Measurements from ENCODE around the gene COG1. TPM values are rescaled to one million over a fixed set of nuclear protein-coding genes. Genes with fewer than 3 reads are reported as not detected.

COG1 gene
- total RNA-seq, 1 experiment from 2014 or later, result 26.5 TPM

DNA sequence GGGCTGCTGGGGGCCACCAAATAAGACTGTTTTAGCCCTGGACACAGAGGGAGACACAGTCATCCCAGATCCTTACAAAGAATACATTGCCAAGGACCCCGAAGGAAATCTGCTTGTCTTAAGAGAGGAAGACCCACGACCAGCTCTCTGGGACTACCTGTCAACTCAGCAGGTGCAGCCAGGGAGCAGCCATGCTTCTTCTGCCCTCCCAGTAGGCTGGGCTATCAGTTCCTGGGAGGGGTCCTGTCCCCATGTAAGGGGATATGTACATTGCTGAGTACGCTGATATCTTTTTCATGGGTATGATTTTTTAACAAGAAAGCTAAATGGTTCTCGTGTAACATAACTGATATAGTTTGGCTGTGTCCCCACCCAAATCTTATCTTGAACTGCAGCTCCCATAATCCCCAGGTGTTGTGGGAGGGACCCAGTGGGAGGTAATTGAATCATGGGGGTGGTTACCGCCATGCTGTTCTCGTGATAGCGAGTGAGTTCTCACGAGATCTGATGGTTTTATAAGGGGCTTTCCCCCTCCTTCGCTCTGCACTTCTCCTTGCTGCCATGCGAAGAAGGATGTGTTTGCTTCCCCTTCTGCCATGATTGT, 16.8 kb upstream of the COG1 start:
- H3K56ac ChIP-seq (ENCODE audit: insufficient read length, low read depth, low read length), result no peak overlapping the region
- H2BK20ac ChIP-seq (ENCODE audit: low read depth, low read length, poor library complexity, severe bottlenecking), result no peak overlapping the region
- Mint-ChIP-seq H3K4me1 (peaks cover 9 to 12% of the 10 kb centered on the region in 2 experiments), H3K27me3 (ENCODE audit: low read depth) (no peaks in the 10 kb centered on the region), H3K27ac (no peak overlapping the region), H3K4me3 (no peak overlapping the region), H3K9me3 (no peaks in the 10 kb centered on the region), H3K36me3 (ENCODE audit: insufficient read depth in 1 of 3, low read depth in 3 of 3) (peaks cover 3 to 4% (median 3%) of the 10 kb centered on the region in 3 experiments; a peak in 4 of 7 replicates)
- H2AK5ac ChIP-seq (ENCODE audit: insufficient read length, low read length), result no peak overlapping the region
- H4K8ac ChIP-seq (replicated peaks; ENCODE audit: insufficient read length, low read depth, low read length), result no peak overlapping the region
- H2BK120ac ChIP-seq (ENCODE audit: low read depth, low read length, poor library complexity, severe bottlenecking), result no peak overlapping the region
- H4K20me1 ChIP-seq (ENCODE audit: control insufficient read depth, insufficient read depth, insufficient read length), result no peaks in the 10 kb centered on the region
- DNase-seq, result no peak
- no peak overlapping the region for H2BK15ac ChIP-seq (ENCODE audit: low read depth, low read length)
- H3K4me2 ChIP-seq (ENCODE audit: insufficient read depth, insufficient read length, low read length), result no peak overlapping the region
- no peaks in the 10 kb centered on the region for H3K9me3 ChIP-seq (ENCODE audit: control insufficient read depth, low read depth, low read length)
- no peak overlapping the region for H3K14ac ChIP-seq (ENCODE audit: insufficient read depth, low read length)
- no peak overlapping the region for H2BK5ac ChIP-seq (ENCODE audit: insufficient read length, low read length)
- no peak overlapping the region for H3K23ac ChIP-seq (ENCODE audit: insufficient read length, low read depth, low read length)
- H4K91ac ChIP-seq (ENCODE audit: insufficient read length, low read depth, low read length), result no peak overlapping the region
- no peak overlapping the region for H2BK12ac ChIP-seq (ENCODE audit: insufficient read length, low read depth, low read length)
- H3K27ac ChIP-seq (ENCODE audit: insufficient read length, low read depth, low read length), result no peak overlapping the region
- no peaks in the 10 kb centered on the region for H3K79me1 ChIP-seq (ENCODE audit: insufficient read depth, low read depth, low read length, poor library complexity, severe bottlenecking)
- H4K5ac ChIP-seq (ENCODE audit: insufficient read length, low read depth, low read length), result no peak overlapping the region
- no peaks in the 10 kb centered on the region for H3K23me2 ChIP-seq (ENCODE audit: insufficient read length, low read depth, low read length, poor library complexity, severe bottlenecking)
- TF ChIP-seq, protein P1, sequence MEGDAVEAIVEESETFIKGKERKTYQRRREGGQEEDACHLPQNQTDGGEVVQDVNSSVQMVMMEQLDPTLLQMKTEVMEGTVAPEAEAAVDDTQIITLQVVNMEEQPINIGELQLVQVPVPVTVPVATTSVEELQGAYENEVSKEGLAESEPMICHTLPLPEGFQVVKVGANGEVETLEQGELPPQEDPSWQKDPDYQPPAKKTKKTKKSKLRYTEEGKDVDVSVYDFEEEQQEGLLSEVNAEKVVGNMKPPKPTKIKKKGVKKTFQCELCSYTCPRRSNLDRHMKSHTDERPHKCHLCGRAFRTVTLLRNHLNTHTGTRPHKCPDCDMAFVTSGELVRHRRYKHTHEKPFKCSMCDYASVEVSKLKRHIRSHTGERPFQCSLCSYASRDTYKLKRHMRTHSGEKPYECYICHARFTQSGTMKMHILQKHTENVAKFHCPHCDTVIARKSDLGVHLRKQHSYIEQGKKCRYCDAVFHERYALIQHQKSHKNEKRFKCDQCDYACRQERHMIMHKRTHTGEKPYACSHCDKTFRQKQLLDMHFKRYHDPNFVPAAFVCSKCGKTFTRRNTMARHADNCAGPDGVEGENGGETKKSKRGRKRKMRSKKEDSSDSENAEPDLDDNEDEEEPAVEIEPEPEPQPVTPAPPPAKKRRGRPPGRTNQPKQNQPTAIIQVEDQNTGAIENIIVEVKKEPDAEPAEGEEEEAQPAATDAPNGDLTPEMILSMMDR (conservative IDR thresholded peaks at IDR 0.05), result no peak
- no peak overlapping the region for H3T11ph ChIP-seq (ENCODE audit: low read length)
- no peaks in the 10 kb centered on the region for H3K27me3 ChIP-seq (ENCODE audit: insufficient read depth, low read length)
- H3K4ac ChIP-seq (ENCODE audit: low read depth, low read length), result no peak overlapping the region
- H3K18ac ChIP-seq (ENCODE audit: insufficient read length, low read depth, low read length), result no peak overlapping the region
- H3K79me2 ChIP-seq (ENCODE audit: insufficient read depth, low read length), result no peaks in the 10 kb centered on the region
- H3K4me1 ChIP-seq (ENCODE audit: insufficient read depth, low read length), result peaks cover 2% of the 10 kb centered on the region; the same call in 1 of the 2 replicates
- WGBS (ENCODE audit: extremely low coverage, insufficient read length, low lambda C conversion rate), result no CpG with 5 or more reads among the region's 10 CpGs
- no peak overlapping the region for H2AFZ ChIP-seq (ENCODE audit: low read length)
- H3K9ac ChIP-seq (ENCODE audit: extremely low read depth, insufficient read length, low read length), result no peak overlapping the region
